ENCODE measurements around the gene MUC5B.

Gene MUC5B

DNA sequence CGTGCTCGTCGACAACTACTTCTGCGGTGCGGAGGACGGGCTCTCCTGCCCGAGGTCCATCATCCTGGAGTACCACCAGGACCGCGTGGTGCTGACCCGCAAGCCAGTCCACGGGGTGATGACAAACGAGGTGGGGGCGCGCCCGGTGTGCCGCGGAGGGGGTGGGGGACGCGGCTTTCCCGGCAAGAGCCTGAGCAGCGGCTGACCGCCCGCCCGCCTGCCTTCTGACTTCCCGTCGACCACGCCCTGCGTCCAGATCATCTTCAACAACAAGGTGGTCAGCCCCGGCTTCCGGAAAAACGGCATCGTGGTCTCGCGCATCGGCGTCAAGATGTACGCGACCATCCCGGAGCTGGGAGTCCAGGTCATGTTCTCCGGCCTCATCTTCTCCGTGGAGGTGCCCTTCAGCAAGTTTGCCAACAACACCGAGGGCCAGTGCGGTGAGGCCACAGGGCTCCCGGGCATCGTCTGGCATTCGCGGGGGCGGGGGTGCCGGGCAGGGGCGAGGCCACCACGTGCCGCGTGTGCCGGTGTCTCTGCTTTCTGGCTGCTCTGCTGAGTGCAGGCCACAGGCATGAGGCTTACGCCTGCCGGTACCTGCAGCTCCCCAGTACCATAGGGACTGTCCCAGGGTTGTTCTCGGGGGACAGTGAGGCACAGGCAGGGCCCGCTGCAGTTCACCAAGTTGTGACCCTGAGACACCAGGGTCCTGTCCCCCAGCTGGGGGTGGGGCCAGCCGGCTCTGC, 28.5 kb upstream of the MUC5B start:
- in situ Hi-C loops (cut with HindIII; ENCODE audit: low sequenced_read_pairs): no loop called here
- no peak for TF ChIP-seq CTCF (IDR thresholded peaks at IDR 0.05; ENCODE audit: low read depth, low read length)
- no peak overlapping the region for H3K4me3 ChIP-seq (ENCODE audit: low read depth, low read length)
- no peak for DNase-seq (ENCODE audit: low read depth, low spot score)

DNA sequence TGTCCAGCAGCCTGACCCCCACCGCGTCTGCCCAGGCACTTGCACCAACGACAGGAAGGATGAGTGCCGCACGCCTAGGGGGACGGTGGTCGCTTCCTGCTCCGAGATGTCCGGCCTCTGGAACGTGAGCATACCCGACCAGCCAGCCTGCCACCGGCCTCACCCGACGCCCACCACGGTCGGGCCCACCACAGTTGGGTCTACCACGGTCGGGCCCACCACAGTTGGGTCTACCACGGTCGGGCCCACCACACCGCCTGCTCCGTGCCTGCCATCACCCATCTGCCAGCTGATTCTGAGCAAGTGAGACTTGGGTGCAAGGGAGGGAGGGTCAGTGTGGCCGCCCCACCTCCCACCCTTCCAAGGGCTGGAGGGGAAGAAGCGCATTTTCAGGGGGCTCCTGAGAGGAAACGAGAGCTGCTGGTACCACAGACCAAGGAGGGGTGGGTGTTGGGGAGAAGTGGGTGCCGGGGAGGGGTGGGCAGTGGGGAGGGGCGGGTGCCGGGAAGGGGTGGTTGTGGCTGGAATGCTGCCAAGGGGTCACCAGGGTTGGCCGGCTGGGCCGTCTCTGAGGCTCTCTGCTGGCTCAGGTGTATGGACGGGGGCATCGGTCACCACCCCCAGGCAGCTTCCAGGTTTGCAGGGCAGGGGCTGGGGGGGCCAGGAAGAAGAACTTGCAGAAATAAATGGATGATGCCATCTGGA, 27.7 kb upstream of the MUC5B start:
- no peak overlapping the region for H3K4me3 ChIP-seq (ENCODE audit: low read depth, low read length)
- no peak for DNase-seq (ENCODE audit: low read depth, low spot score)
- in situ Hi-C loops (cut with HindIII; ENCODE audit: low sequenced_read_pairs): no loop called here
- TF ChIP-seq CTCF (IDR thresholded peaks at IDR 0.05; ENCODE audit: low read depth, low read length): no peak

DNA sequence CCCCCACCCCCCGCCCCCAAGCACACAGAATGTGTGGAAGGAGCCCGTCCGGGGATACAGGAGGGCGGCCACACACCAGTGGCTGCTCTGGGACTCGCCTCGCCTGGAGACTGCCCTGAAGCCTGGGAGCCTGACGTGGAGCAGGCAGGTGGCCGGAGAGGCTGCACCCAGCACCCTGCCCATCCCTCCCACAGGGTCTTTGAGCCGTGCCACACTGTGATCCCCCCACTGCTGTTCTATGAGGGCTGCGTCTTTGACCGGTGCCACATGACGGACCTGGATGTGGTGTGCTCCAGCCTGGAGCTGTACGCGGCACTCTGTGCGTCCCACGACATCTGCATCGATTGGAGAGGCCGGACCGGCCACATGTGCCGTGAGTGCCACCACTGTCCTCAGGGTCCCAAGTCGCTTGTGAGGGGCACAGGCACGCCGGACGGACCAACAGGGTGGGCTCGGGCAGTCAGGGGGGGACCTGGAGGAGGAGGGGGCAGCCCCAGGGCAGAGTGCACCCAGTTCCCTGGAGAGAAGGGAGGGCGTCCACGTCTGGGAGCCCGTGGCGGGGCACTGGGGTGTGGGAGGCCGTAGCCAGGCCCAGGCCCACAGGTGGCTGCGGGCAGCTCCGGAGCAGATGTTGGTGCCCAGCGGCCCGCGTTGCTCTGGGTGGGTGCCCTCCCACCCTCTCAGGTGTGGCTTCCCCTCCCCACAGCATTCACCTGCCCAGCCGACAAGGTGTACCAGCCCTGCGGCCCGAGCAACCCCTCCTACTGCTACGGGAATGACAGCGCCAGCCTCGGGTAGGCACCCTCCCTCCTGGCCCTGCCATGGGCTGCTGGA, 27.0 kb upstream of the MUC5B start:
- no peak for TF ChIP-seq CTCF (IDR thresholded peaks at IDR 0.05; ENCODE audit: low read depth, low read length)
- no peak for DNase-seq (ENCODE audit: low read depth, low spot score)
- no peak overlapping the region for H3K4me3 ChIP-seq (ENCODE audit: low read depth, low read length)
- in situ Hi-C loops (cut with HindIII; ENCODE audit: low sequenced_read_pairs): no loop called here

DNA sequence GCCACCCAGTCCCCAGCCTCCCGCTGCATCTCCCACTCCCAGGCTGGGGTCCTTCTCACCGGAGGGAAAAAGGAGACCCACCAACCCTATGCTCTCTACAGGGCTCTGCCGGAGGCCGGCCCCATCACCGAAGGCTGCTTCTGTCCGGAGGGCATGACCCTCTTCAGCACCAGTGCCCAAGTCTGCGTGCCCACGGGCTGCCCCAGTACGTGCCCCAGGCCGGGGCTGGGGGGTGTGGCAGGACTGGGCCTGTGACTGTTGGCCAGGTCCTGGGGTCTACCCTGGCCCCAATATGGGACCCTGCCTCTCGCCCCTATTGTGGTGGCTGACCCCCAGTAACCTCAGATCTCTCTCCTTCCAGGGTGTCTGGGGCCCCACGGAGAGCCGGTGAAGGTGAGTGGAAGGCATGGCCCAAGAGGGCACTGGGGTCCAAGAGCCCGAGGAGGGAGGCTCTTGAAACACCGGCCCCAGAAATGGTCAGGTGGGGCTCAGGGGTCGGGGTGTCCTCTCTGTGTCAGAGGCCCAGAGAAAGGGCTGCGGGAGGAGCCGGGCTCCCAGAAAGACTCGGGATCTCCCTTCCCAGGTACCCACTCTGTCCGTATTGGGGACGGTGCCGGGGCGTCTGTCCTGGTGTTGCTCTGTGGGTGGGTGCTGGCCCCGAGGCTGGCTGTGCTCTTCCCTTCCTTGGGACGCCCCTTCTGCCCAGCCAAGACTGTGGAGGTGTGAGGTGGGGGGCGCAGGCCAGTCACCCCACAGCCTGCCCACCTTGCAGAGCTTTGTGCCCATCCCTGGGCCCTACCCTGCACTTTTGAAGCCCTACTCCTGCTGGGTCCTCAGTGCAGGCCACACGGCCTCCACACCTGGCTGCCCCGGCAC, 26.1 kb upstream of the MUC5B start:
- H3K4me3 ChIP-seq (ENCODE audit: low read depth, low read length): no peak overlapping the region
- in situ Hi-C loops (cut with HindIII; ENCODE audit: low sequenced_read_pairs): no loop called here
- no peak for DNase-seq (ENCODE audit: low read depth, low spot score)
- no peak for TF ChIP-seq CTCF (IDR thresholded peaks at IDR 0.05; ENCODE audit: low read depth, low read length)

DNA sequence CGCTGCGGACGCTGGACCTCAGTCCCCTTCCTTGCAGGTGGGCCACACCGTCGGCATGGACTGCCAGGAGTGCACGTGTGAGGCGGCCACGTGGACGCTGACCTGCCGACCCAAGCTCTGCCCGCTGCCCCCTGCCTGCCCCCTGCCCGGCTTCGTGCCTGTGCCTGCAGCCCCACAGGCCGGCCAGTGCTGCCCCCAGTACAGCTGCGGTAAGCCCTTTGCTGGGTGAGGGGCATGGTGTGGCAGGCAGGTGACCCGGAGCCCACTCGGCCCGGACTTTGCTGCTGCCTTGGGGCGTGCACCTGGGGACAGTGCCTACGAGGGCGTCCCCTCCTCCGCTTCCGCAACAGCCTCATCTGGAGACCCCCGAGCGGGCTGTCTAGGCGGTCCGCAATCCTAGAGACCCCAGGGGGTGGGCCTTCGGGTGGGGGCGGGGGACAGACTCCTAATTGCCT, 25.4 kb upstream of the MUC5B start:
- no peak overlapping the region for H3K4me3 ChIP-seq (ENCODE audit: low read depth, low read length)
- in situ Hi-C loops (cut with HindIII; ENCODE audit: low sequenced_read_pairs): no loop called here
- no peak for TF ChIP-seq CTCF (IDR thresholded peaks at IDR 0.05; ENCODE audit: low read depth, low read length)
- no peak for DNase-seq (ENCODE audit: low read depth, low spot score)
